AG09309 (cell line): ENCODE measurements around the gene MAT2B.

ENCODE experiments used
- DNase-seq: peaks from one replicate; pipeline ENCODE4 v3.0.0-alpha.2; 2010; ENCODE audit warnings: low read depth
- H3K4me3 ChIP-seq: 2 replicates; pipeline ENCODE4 v1.5.1; 2011; ENCODE audit warnings: mild to moderate bottlenecking, low read depth, low read length, moderate library complexity; ENCODE audit not compliant: control insufficient read depth
- CTCF ChIP-seq: IDR thresholded peaks from 2 replicates; pipeline ENCODE4 v1.5.1; 2011; ENCODE audit warnings: mild to moderate bottlenecking, low read depth, low read length, inconsistent platforms; ENCODE audit not compliant: insufficient read depth, control insufficient read depth; ENCODE audit errors: missing control alignments

Gene MAT2B

GRCh38 chr5:163544836-163545235, 39.4 kb downstream of the MAT2B start:
- no peak for DNase-seq
- H3K4me3 ChIP-seq = no peak overlapping the region
- TF ChIP-seq CTCF = no peak

- no peak overlapping the region for H3K4me3 ChIP-seq
- no peak for TF ChIP-seq CTCF
- no peak for DNase-seq
These were observed 43.2 kb downstream of the MAT2B start for GRCh38 chr5:163548649-163549048.

- TF ChIP-seq CTCF = no peak
- no peak for DNase-seq
These were observed 45.7 kb downstream of the MAT2B start for GRCh38 chr5:163551156-163551555.

GRCh38 chr5:163552536-163552935, 47.1 kb downstream of the MAT2B start:
- no peak overlapping the region for H3K4me3 ChIP-seq
- no peak for TF ChIP-seq CTCF
- no peak for DNase-seq

More at GRCh38 chr5:163551156-163551555, 45.7 kb downstream of the MAT2B start:
- H3K4me3 ChIP-seq = no peak overlapping the region

GRCh38 chr5:163561339-163561738, 55.9 kb downstream of the MAT2B start:
- no peak for TF ChIP-seq CTCF
- no peak for DNase-seq
- H3K4me3 ChIP-seq = no peak overlapping the region

- no peak for DNase-seq
- no peak overlapping the region for H3K4me3 ChIP-seq
- TF ChIP-seq CTCF = no peak
These were observed 56.7 kb downstream of the MAT2B start for GRCh38 chr5:163562071-163562470.

- no peak overlapping the region for H3K4me3 ChIP-seq
- no peak for DNase-seq
- no peak for TF ChIP-seq CTCF
These were observed 57.7 kb downstream of the MAT2B start for GRCh38 chr5:163563112-163563511.
